Fibroblast of lung (primary cell): Measurements from ENCODE around the gene KCMF1.

Experiments
- EZH2 ChIP-seq: IDR thresholded peaks from 2 replicates; pipeline ENCODE4 v1.5.1; 2012; ENCODE audit warnings: low read length, control low read depth, mild to moderate bottlenecking; ENCODE audit errors: missing control alignments
- TF ChIP-seq, protein P1 (sequence below), 2 donors: IDR thresholded peaks in 1 of 2; conservative IDR thresholded peaks in 1 of 2; 1 replicate in 1 of 2; 2 replicates in 1 of 2; pipeline ENCODE4 v1.5.1; 2011 to 2012; ENCODE audit warnings: low read length in 2 of 2, control low read depth in 1 of 2, inconsistent platforms in 1 of 2, low read depth in 1 of 2, mild to moderate bottlenecking in 1 of 2

DNA sequence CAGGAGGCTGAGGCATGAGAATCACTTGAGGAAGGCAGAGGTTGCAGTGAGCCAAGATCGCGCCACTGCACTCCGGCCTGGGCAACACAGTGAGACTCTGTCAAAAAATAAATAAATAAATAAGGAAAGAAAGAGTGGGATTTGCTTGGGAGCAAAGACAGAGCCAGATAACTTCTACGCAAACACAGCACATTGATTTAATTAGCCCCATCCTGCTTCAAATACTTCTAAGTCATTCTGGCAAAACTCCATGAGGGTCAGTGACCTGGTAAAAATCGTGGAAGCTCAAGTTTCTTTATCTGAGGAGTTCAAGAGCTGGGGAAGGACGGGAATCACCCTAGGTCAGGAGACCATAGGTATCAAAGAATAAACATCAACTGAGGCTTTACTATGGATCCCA is 91.6 kb downstream of the KCMF1 start:
- TF ChIP-seq, protein P1, sequence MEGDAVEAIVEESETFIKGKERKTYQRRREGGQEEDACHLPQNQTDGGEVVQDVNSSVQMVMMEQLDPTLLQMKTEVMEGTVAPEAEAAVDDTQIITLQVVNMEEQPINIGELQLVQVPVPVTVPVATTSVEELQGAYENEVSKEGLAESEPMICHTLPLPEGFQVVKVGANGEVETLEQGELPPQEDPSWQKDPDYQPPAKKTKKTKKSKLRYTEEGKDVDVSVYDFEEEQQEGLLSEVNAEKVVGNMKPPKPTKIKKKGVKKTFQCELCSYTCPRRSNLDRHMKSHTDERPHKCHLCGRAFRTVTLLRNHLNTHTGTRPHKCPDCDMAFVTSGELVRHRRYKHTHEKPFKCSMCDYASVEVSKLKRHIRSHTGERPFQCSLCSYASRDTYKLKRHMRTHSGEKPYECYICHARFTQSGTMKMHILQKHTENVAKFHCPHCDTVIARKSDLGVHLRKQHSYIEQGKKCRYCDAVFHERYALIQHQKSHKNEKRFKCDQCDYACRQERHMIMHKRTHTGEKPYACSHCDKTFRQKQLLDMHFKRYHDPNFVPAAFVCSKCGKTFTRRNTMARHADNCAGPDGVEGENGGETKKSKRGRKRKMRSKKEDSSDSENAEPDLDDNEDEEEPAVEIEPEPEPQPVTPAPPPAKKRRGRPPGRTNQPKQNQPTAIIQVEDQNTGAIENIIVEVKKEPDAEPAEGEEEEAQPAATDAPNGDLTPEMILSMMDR (conservative IDR thresholded peaks at IDR 0.05 in 1 of 2, IDR thresholded peaks at IDR 0.05 in 1 of 2; ENCODE audit: low read depth in 1 of 2, low read length in 2 of 2): no peak
- TF ChIP-seq EZH2: no peak
